CD14-positive monocyte (primary cell): ENCODE measurements around the gene BSG. TPM values are rescaled to one million over a fixed set of nuclear protein-coding genes. Genes with fewer than 3 reads are reported as not detected.

Source experiments
- DNase-seq, 3 donors: peaks; one replicate each; pipeline ENCODE4 v3.0.0-alpha.2; 2011 to 2022
- H2AFZ ChIP-seq: 2 replicates; pipeline ENCODE4 v1.6.0; 2012; ENCODE audit warnings: mild to moderate bottlenecking, low read depth, low read length, inconsistent platforms; ENCODE audit not compliant: insufficient read depth, poor library complexity, severe bottlenecking
- H3K27ac ChIP-seq, 2 donors: 1 replicate in 1 of 2; 2 replicates in 1 of 2; pipeline ENCODE4 v1.5.1; 2012 to 2013; ENCODE audit warnings: low read length in 2 of 2, control low read depth in 1 of 2, inconsistent platforms in 1 of 2, low read depth in 1 of 2, mild to moderate bottlenecking in 1 of 2
- H3K27me3 ChIP-seq, 2 donors: one replicate each; pipeline versions ENCODE4 v1.6.0 to v1.6.1; 2011 to 2013; ENCODE audit warnings: low read length in 2 of 2; ENCODE audit not compliant: control insufficient read depth in 2 of 2, insufficient read depth in 2 of 2
- H3K36me3 ChIP-seq, 2 donors: replicated peaks in 1 of 2; 1 replicate in 1 of 2; 2 replicates in 1 of 2; pipeline versions ENCODE4 v1.5.1 to v1.6.1; 2012 to 2013; ENCODE audit warnings: low read length in 2 of 2, control low read depth in 1 of 2, inconsistent platforms in 1 of 2, mild to moderate bottlenecking in 1 of 2; ENCODE audit not compliant: insufficient read depth in 2 of 2, control insufficient read depth in 1 of 2
- H3K4me1 ChIP-seq, 2 donors: 1 replicate in 1 of 2; 2 replicates in 1 of 2; pipeline versions ENCODE4 v1.5.1 to v1.6.1; 2012 to 2013; ENCODE audit warnings: low read length in 2 of 2, control low read depth in 1 of 2, inconsistent platforms in 1 of 2, mild to moderate bottlenecking in 1 of 2, moderate library complexity in 1 of 2; ENCODE audit not compliant: insufficient read depth in 2 of 2, control insufficient read depth in 1 of 2
- H3K4me2 ChIP-seq: replicated peaks from 2 replicates; pipeline ENCODE3; 2012; ENCODE audit warnings: low read length, moderate library complexity, mild to moderate bottlenecking; ENCODE audit not compliant: poor library complexity, severe bottlenecking; ENCODE audit errors: extremely low read depth
- H3K4me3 ChIP-seq, 3 experiments: fragments of 200-600 bp in 1 of 3; sonication (generic) in 1 of 3; replicated peaks in 1 of 3; 1 replicate in 2 of 3; 2 replicates in 1 of 3; pipeline ENCODE4 v1.5.1; 2011 to 2013; ENCODE audit warnings: low read length in 3 of 3, mild to moderate bottlenecking in 3 of 3, control low read depth in 2 of 3, low read depth in 2 of 3, inconsistent platforms in 1 of 3, moderate library complexity in 1 of 3
- H3K79me2 ChIP-seq: 2 replicates; pipeline ENCODE4 v1.6.0; 2012; ENCODE audit warnings: mild to moderate bottlenecking, control low read depth, inconsistent platforms, low read length, moderate library complexity; ENCODE audit not compliant: insufficient read depth
- H3K9ac ChIP-seq: 2 replicates; pipeline ENCODE4 v1.6.0; 2017; ENCODE audit warnings: low read length, mild to moderate bottlenecking; ENCODE audit not compliant: insufficient read depth, poor library complexity, severe bottlenecking
- H3K9me3 ChIP-seq, 2 donors: replicated peaks in 1 of 2; 1 replicate in 1 of 2; 2 replicates in 1 of 2; pipeline versions ENCODE4 v1.5.1 to v1.6.1; 2012 to 2013; ENCODE audit warnings: low read length in 2 of 2, control low read depth in 1 of 2; ENCODE audit not compliant: control insufficient read depth in 1 of 2, insufficient read depth in 1 of 2
- H4K20me1 ChIP-seq: 2 replicates; pipeline ENCODE4 v1.6.0; 2012; ENCODE audit warnings: mild to moderate bottlenecking, low read length, control low read depth, moderate library complexity; ENCODE audit not compliant: insufficient read depth
- H3K27ac Mint-ChIP-seq, 7 donors: one replicate each; pipeline ENCODE4 v1.8.0; 2020; ENCODE audit warnings: mild to moderate bottlenecking in 7 of 7, mixed read lengths in 7 of 7, moderate library complexity in 6 of 7, inconsistent platforms in 2 of 7
- H3K27me3 Mint-ChIP-seq, 3 donors: one replicate each; pipeline ENCODE4 v1.8.0; 2021 to 2022; ENCODE audit warnings: low read depth in 3 of 3, mild to moderate bottlenecking in 3 of 3, mixed read lengths in 3 of 3, moderate library complexity in 3 of 3, inconsistent platforms in 1 of 3
- H3K36me3 Mint-ChIP-seq, 2 donors: one replicate each; pipeline ENCODE4 v1.8.0; 2020; ENCODE audit warnings: mixed read lengths in 2 of 2, inconsistent platforms in 1 of 2, mild to moderate bottlenecking in 1 of 2
- H3K4me1 Mint-ChIP-seq: one replicate; pipeline ENCODE4 v1.8.0; 2020; ENCODE audit warnings: mild to moderate bottlenecking, mixed read lengths
- H3K4me3 Mint-ChIP-seq, 2 donors: one replicate each; pipeline ENCODE4 v1.8.0; 2020; ENCODE audit warnings: mild to moderate bottlenecking in 2 of 2, mixed read lengths in 2 of 2, moderate library complexity in 1 of 2
- H3K9me3 Mint-ChIP-seq, 7 donors: one replicate each; pipeline ENCODE4 v1.8.0; 2020 to 2022; ENCODE audit warnings: mixed read lengths in 7 of 7, mild to moderate bottlenecking in 6 of 7, moderate library complexity in 6 of 7, inconsistent platforms in 2 of 7
- WGBS: methylation state at CpG from one replicate; pipeline ENCODE4 v1.1.5; 2013; ENCODE audit warnings: missing lambda C conversion rate; ENCODE audit not compliant: insufficient coverage; 5-methylcytosine and 5-hydroxymethylcytosine counted together
- intact Hi-C, 2 donors: fragments of 100-400 bp; cut with micrococcal nuclease; formaldehyde crosslinking; loops; one replicate each; pipeline versions ENCODE4 v1.15.0 to v1.15.1; 2023
- polyA plus RNA-seq, 3 donors: library from polyadenylated mRNA; depleted of rRNA in 1 of 3; unstranded in 2 of 3; stranded (reverse) in 1 of 3; fragments of 300-500 nt in 2 of 3; fragments of >200 nt in 1 of 3; fragmentation: Illumina TruSeq in 2 of 3; gene quantifications; 1 replicate in 2 of 3; 2 replicates in 1 of 3; pipeline ENCODE4 v1.2.3, GENCODE V29; 2012 to 2021
- TF ChIP-seq, protein P1 (sequence below): fragments of 200-600 bp; IDR thresholded peaks from one replicate; pipeline ENCODE4 v1.8.0; 2022; ENCODE audit warnings: antibody characterized with exemption, mild to moderate bottlenecking

Gene BSG
- polyA plus RNA-seq, 3 donors, result 190 to 431 (median 364) TPM

DNA sequence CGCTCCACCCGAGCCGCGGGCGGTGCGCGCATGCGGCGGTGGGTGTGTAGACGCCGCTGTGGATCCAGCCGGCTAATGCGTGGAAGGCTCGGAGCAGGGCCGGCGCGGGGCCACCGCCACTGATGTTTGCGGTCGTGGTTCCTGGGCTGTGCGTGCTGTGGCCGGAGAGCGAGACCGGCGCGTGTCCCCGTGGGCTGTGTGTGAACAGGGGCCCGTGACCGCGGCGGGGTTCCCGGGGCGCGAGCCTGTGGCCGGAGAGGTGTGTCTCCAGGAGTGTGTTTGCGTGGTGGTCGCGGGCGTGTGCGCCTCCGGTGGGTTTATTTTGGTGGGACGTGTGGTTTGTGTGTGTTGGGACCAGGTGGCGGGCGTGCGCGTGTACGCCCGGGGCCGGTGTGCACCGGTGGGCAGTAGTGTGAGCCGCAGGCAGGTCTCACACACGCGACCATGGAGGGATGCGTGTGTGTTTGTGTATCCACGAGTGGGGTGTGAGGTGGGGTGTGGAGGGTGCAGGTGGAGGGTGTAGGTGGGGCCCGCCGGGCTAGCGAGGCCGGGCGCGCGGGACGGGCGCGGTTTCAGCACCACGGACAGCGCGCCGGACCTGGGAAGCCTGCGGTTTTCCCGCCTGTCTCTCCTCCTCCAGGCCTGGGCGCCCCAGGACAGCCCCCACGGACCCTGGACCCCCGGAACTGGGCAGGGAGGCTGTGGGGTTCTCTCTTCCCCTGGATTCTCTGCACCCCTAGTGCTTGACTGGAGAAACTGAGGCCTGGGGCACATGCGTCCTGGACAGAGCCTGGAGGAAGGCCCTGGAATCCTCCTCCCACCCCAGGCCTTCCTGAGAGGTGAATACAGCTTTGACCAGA, 18.9 kb downstream of the BSG start:
- H3K9me3 ChIP-seq, result peaks cover 0 to 12% of the 10 kb centered on the region in 2 donors
- no peak overlapping the region for H3K4me2 ChIP-seq
- 34% methylated on average over 58 of the region's 75 CpGs for WGBS
- no peak overlapping the region for H3K27ac ChIP-seq
- no peak for DNase-seq
- TF ChIP-seq, protein P1, sequence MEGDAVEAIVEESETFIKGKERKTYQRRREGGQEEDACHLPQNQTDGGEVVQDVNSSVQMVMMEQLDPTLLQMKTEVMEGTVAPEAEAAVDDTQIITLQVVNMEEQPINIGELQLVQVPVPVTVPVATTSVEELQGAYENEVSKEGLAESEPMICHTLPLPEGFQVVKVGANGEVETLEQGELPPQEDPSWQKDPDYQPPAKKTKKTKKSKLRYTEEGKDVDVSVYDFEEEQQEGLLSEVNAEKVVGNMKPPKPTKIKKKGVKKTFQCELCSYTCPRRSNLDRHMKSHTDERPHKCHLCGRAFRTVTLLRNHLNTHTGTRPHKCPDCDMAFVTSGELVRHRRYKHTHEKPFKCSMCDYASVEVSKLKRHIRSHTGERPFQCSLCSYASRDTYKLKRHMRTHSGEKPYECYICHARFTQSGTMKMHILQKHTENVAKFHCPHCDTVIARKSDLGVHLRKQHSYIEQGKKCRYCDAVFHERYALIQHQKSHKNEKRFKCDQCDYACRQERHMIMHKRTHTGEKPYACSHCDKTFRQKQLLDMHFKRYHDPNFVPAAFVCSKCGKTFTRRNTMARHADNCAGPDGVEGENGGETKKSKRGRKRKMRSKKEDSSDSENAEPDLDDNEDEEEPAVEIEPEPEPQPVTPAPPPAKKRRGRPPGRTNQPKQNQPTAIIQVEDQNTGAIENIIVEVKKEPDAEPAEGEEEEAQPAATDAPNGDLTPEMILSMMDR, result no peak
- Mint-ChIP-seq H3K27me3 (peaks cover 50 to 77% (median 66%) of the 10 kb centered on the region in 3 donors), H3K4me3 (peak overlapping the region; percentile 31 to 85), H3K9me3 (peaks cover 0 to 18% (median 7%) of the 10 kb centered on the region in 7 donors), H3K36me3 (no peaks in the 10 kb centered on the region), H3K27ac (no peak overlapping the region), H3K4me1 (peaks cover 5% of the 10 kb centered on the region)
- H3K4me3 ChIP-seq, result no peak overlapping the region
- no peak overlapping the region for H2AFZ ChIP-seq
- H3K27me3 ChIP-seq, result peaks cover 13 to 53% of the 10 kb centered on the region in 2 donors
- no peak overlapping the region for H3K9ac ChIP-seq
- H4K20me1 ChIP-seq, result no peaks in the 10 kb centered on the region
- H3K36me3 ChIP-seq, result no peaks in the 10 kb centered on the region
- intact Hi-C loops, result no loop called here
- H3K4me1 ChIP-seq, result no peaks in the 10 kb centered on the region
- no peaks in the 10 kb centered on the region for H3K79me2 ChIP-seq

DNA sequence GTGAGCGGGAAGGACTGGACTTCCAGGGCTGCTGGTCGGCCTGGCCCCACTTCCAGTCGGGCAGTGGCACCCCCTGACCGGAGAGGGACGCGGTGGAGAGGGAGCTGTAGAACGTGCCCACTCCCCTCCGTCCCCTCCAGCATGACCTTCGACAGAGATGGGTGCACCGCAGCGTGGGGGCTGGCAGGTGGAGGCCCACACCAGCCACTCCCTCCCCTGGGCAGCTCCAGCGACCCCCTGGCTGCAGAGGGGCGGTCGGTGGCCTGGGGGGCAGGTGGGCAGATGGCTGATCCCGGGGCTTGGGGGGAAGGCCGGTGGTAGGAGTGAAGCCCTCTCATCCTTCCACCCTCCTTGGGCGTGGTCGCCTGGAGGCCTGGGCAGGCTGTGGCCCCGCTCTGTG, 19.7 kb downstream of the BSG start:
- Histone ChIP-seq H3K4me3 (no peak overlapping the region), H3K36me3 (no peaks in the 10 kb centered on the region), H3K79me2 (no peaks in the 10 kb centered on the region), H3K27ac (no peak overlapping the region), H3K27me3 (peaks cover 13 to 45% of the 10 kb centered on the region in 2 donors), H3K9ac (no peak overlapping the region), H3K4me2 (no peak overlapping the region), H3K9me3 (peaks cover 0 to 12% of the 10 kb centered on the region in 2 donors), H3K4me1 (no peaks in the 10 kb centered on the region), H4K20me1 (no peaks in the 10 kb centered on the region), H2AFZ (no peak overlapping the region)
- H3K27me3 Mint-ChIP-seq, result peaks cover 47 to 70% (median 60%) of the 10 kb centered on the region in 3 donors
- no peaks in the 10 kb centered on the region for H3K36me3 Mint-ChIP-seq
- peaks cover 5% of the 10 kb centered on the region for H3K4me1 Mint-ChIP-seq
- WGBS, result 85% methylated on average over 12 of the region's 19 CpGs
- no peak overlapping the region for H3K27ac Mint-ChIP-seq
- intact Hi-C loops, result no loop called here
- H3K4me3 Mint-ChIP-seq, result peak overlapping the region in 1 of 2 donors; percentile 65
- no peak for DNase-seq
- H3K9me3 Mint-ChIP-seq, result peaks cover 0 to 19% (median 7%) of the 10 kb centered on the region in 7 donors
- TF ChIP-seq, protein P1, result no peak
